ENCODE results near the gene GPR101.
"Not testable (repeated sequence)": the region's sequence is repeated elsewhere in the genome, so short reads cannot be mapped to it uniquely, and the experiment has no call there.

Gene GPR101

DNA sequence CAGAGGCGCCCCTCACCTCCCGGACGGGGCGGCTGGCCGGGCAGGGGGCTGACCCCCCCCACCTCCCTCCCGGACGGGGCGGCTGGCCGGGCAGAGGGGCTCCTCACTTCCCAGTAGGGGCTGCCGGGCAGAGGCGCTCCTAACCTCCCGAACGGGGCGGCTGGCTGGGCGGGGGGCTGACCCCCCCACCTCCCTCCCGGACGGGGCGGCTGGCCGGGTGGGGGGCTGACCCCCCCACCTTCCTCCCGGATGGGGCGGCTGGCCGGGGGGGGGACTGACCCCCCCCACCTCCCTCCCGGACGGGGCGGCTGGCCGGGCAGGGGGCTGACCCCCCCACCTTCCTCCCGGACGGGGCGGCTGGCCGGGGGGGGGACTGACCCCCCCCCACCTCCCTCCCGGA lies 33.6 kb downstream of the GPR101 start:
- WGBS (ENCODE audit: insufficient coverage, insufficient read length), result no CpG with 5 or more reads among the region's 31 CpGs
- DNase-seq (ENCODE audit: low read depth, low spot score); H3K27me3 ChIP-seq (ENCODE audit: control insufficient read depth, insufficient read depth, low read length); H3K4me3 ChIP-seq (ENCODE audit: low read length); H3K36me3 ChIP-seq (ENCODE audit: control insufficient read depth, insufficient read depth, low read length); H3K27ac ChIP-seq (ENCODE audit: low read length); H3K9me3 ChIP-seq (ENCODE audit: control insufficient read depth, insufficient read depth, low read length); H3K4me1 ChIP-seq (ENCODE audit: control insufficient read depth, insufficient read depth, low read length): not testable (repeated sequence)

DNA sequence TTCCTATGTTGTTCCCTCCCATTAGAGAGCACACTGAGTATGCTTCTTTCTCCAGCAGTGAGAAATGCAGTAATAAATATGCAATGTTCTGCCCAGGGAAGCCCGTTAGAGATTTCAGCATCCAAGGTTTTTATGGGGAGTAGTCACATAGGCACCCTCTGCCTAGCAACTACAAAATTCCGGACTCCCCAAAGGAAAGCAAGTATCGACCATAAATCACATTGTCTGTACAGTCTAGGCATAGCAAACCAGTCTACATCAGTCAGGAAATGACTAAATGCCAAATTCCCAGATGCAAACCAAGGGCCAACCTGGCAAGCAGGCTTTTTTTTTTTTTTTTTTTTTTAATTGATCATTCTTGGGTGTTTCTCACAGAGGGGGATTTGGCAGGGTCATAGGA lies 34.8 kb downstream of the GPR101 start:
- Histone ChIP-seq H3K4me3 (ENCODE audit: low read length) (no peak overlapping the region), H3K36me3 (ENCODE audit: control insufficient read depth, insufficient read depth, low read length) (no peaks in the 10 kb centered on the region), H3K27me3 (ENCODE audit: control insufficient read depth, insufficient read depth, low read length) (no peaks in the 10 kb centered on the region), H3K9me3 (ENCODE audit: control insufficient read depth, insufficient read depth, low read length) (no peaks in the 10 kb centered on the region), H3K4me1 (ENCODE audit: control insufficient read depth, insufficient read depth, low read length) (no peaks in the 10 kb centered on the region), H3K27ac (ENCODE audit: low read length) (no peak overlapping the region)
- no peak for DNase-seq (ENCODE audit: low read depth, low spot score)
- no CpG with 5 or more reads among the region's 3 CpGs for WGBS (ENCODE audit: insufficient coverage, insufficient read length)

Data from iPS DF 6.9 (cell line).